Tibial nerve (tissue), 3 donors: ENCODE measurements around the gene VWCE.

Experiments used
- POLR2A ChIP-seq, 2 donors: fragments of 450-650 bp; IDR thresholded peaks; one replicate each; pipeline ENCODE4 v1.6.1; 2017; ENCODE audit warnings: antibody characterized with exemption in 2 of 2, mild to moderate bottlenecking in 2 of 2, moderate library complexity in 2 of 2
- TF ChIP-seq, protein P1 (sequence below), 5 experiments: fragments of 200-600 bp in 3 of 5; fragments of 450-650 bp in 2 of 5; sonication (generic) in 3 of 5; IDR thresholded peaks; one replicate each; pipeline ENCODE4 v1.5.1; 2016 to 2019; ENCODE audit warnings: antibody characterized with exemption in 5 of 5, mild to moderate bottlenecking in 3 of 5, moderate library complexity in 2 of 5

GRCh38 chr11:61274084-61274483 lies 21.0 kb downstream of the VWCE start:
- TF ChIP-seq, protein P1, sequence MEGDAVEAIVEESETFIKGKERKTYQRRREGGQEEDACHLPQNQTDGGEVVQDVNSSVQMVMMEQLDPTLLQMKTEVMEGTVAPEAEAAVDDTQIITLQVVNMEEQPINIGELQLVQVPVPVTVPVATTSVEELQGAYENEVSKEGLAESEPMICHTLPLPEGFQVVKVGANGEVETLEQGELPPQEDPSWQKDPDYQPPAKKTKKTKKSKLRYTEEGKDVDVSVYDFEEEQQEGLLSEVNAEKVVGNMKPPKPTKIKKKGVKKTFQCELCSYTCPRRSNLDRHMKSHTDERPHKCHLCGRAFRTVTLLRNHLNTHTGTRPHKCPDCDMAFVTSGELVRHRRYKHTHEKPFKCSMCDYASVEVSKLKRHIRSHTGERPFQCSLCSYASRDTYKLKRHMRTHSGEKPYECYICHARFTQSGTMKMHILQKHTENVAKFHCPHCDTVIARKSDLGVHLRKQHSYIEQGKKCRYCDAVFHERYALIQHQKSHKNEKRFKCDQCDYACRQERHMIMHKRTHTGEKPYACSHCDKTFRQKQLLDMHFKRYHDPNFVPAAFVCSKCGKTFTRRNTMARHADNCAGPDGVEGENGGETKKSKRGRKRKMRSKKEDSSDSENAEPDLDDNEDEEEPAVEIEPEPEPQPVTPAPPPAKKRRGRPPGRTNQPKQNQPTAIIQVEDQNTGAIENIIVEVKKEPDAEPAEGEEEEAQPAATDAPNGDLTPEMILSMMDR (IDR thresholded peaks at IDR 0.05) = no peak
- TF ChIP-seq POLR2A (IDR thresholded peaks at IDR 0.05) = no peak
